Measurements from ENCODE around the gene PHF21B. TPM values are rescaled to one million over a fixed set of nuclear protein-coding genes. Genes with fewer than 3 reads are reported as not detected.

Gene PHF21B
- total and polyA plus RNA-seq, 2 of the 8 experiments (the other 6 are each of a cell fraction or from before 2014, with no cell fraction given): 19.3 to 68.1 TPM

- Histone ChIP-seq H3K18ac (ENCODE audit: extremely low read depth, low read length) (no peak overlapping the region), H3K4me1 (replicated peaks in 1 of 4; ENCODE audit: control insufficient read depth in 3 of 4, insufficient read depth in 4 of 4, low read length in 3 of 4) (no peaks in the 10 kb centered on the region), H2BK120ac (replicated peaks; ENCODE audit: low read depth, low read length) (no peak overlapping the region), H3K23ac (ENCODE audit: insufficient read length) (no peak overlapping the region), H3K56ac (replicated peaks; ENCODE audit: insufficient read length, low read depth, low read length) (no peak overlapping the region), H2BK12ac (ENCODE audit: low read depth, low read length) (no peak overlapping the region), H3K79me2 (ENCODE audit: control insufficient read depth in 1 of 2, insufficient read depth in 2 of 2, low read length in 2 of 2) (peaks cover 0 to 6% of the 10 kb centered on the region in 2 experiments; a peak in 2 of 4 replicates), H3K79me1 (ENCODE audit: low read depth, low read length) (peaks cover 8% of the 10 kb centered on the region; the same call in 1 of the 2 replicates), H4K5ac (ENCODE audit: insufficient read length, low read depth, low read length) (no peak overlapping the region), H4K20me1 (replicated peaks in 1 of 2; ENCODE audit: control insufficient read depth in 1 of 2, insufficient read depth in 2 of 2, low read length in 2 of 2) (peaks cover 3 to 7% of the 10 kb centered on the region in 2 experiments), H3K36me3 (ENCODE audit: control insufficient read depth in 2 of 4, insufficient read depth in 4 of 4, low read length in 3 of 4) (peaks cover 0 to 11% (median 3%) of the 10 kb centered on the region in 4 experiments; a peak in 5 of 8 replicates), H3K27ac (ENCODE audit: low read depth, low read length) (no peak overlapping the region), H2AFZ (ENCODE audit: low read length) (no peak overlapping the region), H2AK5ac (ENCODE audit: low read depth, low read length) (no peak overlapping the region), H2BK15ac (ENCODE audit: low read length) (no peak overlapping the region), H3K9ac (replicated peaks in 1 of 4; ENCODE audit: extremely low read depth in 1 of 4, low read depth in 3 of 4, low read length in 3 of 4) (no peak overlapping the region), H4K91ac (replicated peaks; ENCODE audit: insufficient read length, low read length) (no peak overlapping the region), H4K8ac (ENCODE audit: extremely low read depth, insufficient read depth, low read length) (no peak overlapping the region), H3K9me3 (ENCODE audit: insufficient read depth in 2 of 2, low read depth in 1 of 2, low read length in 1 of 2) (no peaks in the 10 kb centered on the region), H3K14ac (ENCODE audit: insufficient read length) (no peak overlapping the region), H3K4ac (replicated peaks; ENCODE audit: insufficient read length, low read depth, low read length) (no peak overlapping the region), H3K23me2 (ENCODE audit: low read depth, low read length) (no peaks in the 10 kb centered on the region), H3K4me3 (ENCODE audit: extremely low read depth in 1 of 4, insufficient read depth in 2 of 4, low read depth in 3 of 4, low read length in 4 of 4) (no peak overlapping the region), H3K4me2 (ENCODE audit: insufficient read depth in 1 of 2, low read depth in 2 of 2, low read length in 2 of 2) (no peak overlapping the region), H3K27me3 (replicated peaks in 1 of 4; ENCODE audit: control insufficient read depth in 3 of 4, extremely low read depth in 1 of 4, insufficient read depth in 3 of 4, low read length in 3 of 4) (no peaks in the 10 kb centered on the region), H2BK5ac (ENCODE audit: low read depth, low read length) (no peak overlapping the region), H2BK20ac (ENCODE audit: low read length) (no peak overlapping the region)
- POLR2A ChIA-PET (ENCODE audit: partially characterized antibody): interaction anchor here (0.6 kb wide), 1 partner anchor 50 kb away, joined by 3 read pairs; no protein-coding TSS in a partner anchor
- TF ChIP-seq POLR2AphosphoS5 (IDR thresholded peaks at IDR 0.05; ENCODE audit: low read depth, low read length): no peak
- no peak for TF ChIP-seq GABPA (IDR thresholded peaks at IDR 0.05; ENCODE audit: borderline replicate concordance, insufficient read depth, low read length)
- TF ChIP-seq PHF8 (conservative IDR thresholded peaks at IDR 0.05; ENCODE audit: low read depth, low read length): no peak
- FAIRE-seq: no peak
- CTCF ChIA-PET (ENCODE audit: partially characterized antibody): interaction anchor here (0.5 to 2.9 kb wide), 5 partner anchors 9 to 1778 kb away, joined by 3 to 9 read pairs (median 4); no protein-coding TSS in a partner anchor
- no peak for DNase-seq (ENCODE audit: low read depth in 1 of 2, low spot score in 2 of 2)
- 90% methylated on average over 14 of the region's 14 CpGs; no CpG with 5 or more reads in 1 of the 2 experiments for WGBS, 2 experiments (ENCODE audit: extremely low coverage in 1 of 2, insufficient coverage in 1 of 2, insufficient read length in 1 of 2, insufficient replicate concordance in 2 of 2, low coverage in 1 of 2, low lambda C conversion rate in 2 of 2, missing lambda C conversion rate in 1 of 2)
Measured at GRCh38 chr22:44920183-44920582, 89.6 kb downstream of the PHF21B start.

Data from H1 (cell line).